Peyer's patch (tissue), 4 donors: ENCODE measurements around the gene RIMS4.

ENCODE experiments used
- CTCF ChIP-seq, 6 experiments: fragments of 450-650 bp in 4 of 6; fragments of 200-600 bp in 2 of 6; sonication (generic) in 1 of 6; IDR thresholded peaks; one replicate each; pipeline ENCODE4 v1.5.1; 2017 to 2019; ENCODE audit warnings: antibody characterized with exemption in 6 of 6, mild to moderate bottlenecking in 3 of 6, moderate library complexity in 1 of 6
- POLR2A ChIP-seq, 2 donors: fragments of 450-650 bp; IDR thresholded peaks; one replicate each; pipeline ENCODE4 v1.5.1; 2017; ENCODE audit warnings: antibody characterized with exemption in 2 of 2, mild to moderate bottlenecking in 2 of 2, moderate library complexity in 2 of 2

- peak in 2 of 6 experiments; percentile 16 to 30 for TF ChIP-seq CTCF (IDR thresholded peaks at IDR 0.05)
- TF ChIP-seq POLR2A (IDR thresholded peaks at IDR 0.05), result no peak
These were observed 41.2 kb upstream of the RIMS4 start for GRCh38 chr20:44851545-44851944.
